IMR-90 (cell line): Measurements from ENCODE around the gene MYLK4. TPM values are rescaled to one million over a fixed set of nuclear protein-coding genes. Genes with fewer than 3 reads are reported as not detected.

Experiments used
- RFX5 ChIP-seq: IDR thresholded peaks from 2 replicates; pipeline ENCODE4 v1.8.0; 2012; ENCODE audit warnings: low read depth, mild to moderate bottlenecking, low read length, moderate library complexity
- USF2 ChIP-seq: fragments of 150-350 bp; IDR thresholded peaks from 2 replicates; pipeline ENCODE4 v1.6.1; 2017; ENCODE audit warnings: mild to moderate bottlenecking, antibody characterized with exemption, low read length, low read depth
- polyA plus RNA-seq, 3 experiments: library from polyadenylated mRNA; depleted of rRNA; stranded (reverse); fragments of >200 nt; gene quantifications; 2 replicates each; pipeline ENCODE4 v1.2.3, GENCODE V29; 2012; ENCODE audit warnings: low replicate concordance in 1 of 3
- total RNA-seq: library from RNA; depleted of rRNA; stranded (reverse); fragments of >200 nt; gene quantifications from 2 replicates; pipeline ENCODE4 v1.2.3, GENCODE V29; 2012

Gene MYLK4
- total and polyA plus RNA-seq, 2 of the 4 experiments (the other 2 are of a cell fraction), result under 0.01 to 0.07 TPM

- TF ChIP-seq USF2 (no peak), RFX5 (no peak)
These were observed 36.4 kb downstream of the MYLK4 start (continued) for GRCh38 chr6:2714111-2714895.
